GM21528 (cell line): Measurements from ENCODE around the gene RPS6KA2.

Source experiments
- ATAC-seq: cut with Tn5 transposase; IDR thresholded peaks from one replicate; pipeline ENCODE4 v1.9.1; 2021; ENCODE audit warnings: mild to moderate bottlenecking, moderate library complexity; ENCODE audit not compliant: unreplicated experiment, low FRiP score

RPS6KA2 gene

GRCh38 chr6:166460473-166461437 is 166.3 kb downstream of the RPS6KA2 start:
- no peak for ATAC-seq

GRCh38 chr6:166459906-166460305 is 167.1 kb downstream of the RPS6KA2 start:
- no peak for ATAC-seq

- no peak for ATAC-seq
Measured at GRCh38 chr6:166459272-166459671, 167.8 kb downstream of the RPS6KA2 start.

DNA sequence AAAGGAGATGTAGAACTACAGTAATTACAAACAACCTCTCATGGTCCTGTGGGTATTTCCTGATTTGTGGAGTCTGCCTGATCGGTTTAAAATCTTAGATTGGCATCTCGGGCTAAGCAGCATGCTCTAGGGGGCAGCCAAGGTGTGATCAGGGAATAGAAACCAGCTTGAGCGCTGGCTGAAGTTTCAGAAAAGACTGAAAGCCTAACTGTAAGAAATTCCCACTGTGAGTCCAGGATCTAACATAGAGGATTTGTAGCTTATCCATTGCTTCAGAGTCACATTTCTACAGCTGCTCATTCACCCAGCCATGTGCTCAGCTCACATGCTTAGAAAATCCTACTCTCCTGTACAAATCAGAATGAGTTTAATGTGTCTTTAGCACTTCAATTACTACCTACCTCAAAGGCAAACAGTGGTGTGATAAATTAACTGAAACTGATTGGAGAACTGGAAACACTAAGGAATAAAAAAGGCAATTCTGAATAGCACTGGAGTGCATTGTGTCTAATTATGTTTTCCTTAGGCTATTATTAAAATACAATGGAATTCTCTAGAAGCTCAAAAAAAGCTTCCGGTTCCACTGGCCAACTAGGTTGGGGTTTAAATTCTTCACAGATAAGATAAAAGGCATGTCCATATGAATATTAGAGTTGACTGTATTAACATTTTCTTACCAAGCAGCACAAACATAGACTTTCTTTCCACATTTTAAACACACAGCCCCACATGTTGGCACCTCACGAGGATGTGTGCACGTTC is 170.5 kb downstream of the RPS6KA2 start:
- no peak for ATAC-seq

DNA sequence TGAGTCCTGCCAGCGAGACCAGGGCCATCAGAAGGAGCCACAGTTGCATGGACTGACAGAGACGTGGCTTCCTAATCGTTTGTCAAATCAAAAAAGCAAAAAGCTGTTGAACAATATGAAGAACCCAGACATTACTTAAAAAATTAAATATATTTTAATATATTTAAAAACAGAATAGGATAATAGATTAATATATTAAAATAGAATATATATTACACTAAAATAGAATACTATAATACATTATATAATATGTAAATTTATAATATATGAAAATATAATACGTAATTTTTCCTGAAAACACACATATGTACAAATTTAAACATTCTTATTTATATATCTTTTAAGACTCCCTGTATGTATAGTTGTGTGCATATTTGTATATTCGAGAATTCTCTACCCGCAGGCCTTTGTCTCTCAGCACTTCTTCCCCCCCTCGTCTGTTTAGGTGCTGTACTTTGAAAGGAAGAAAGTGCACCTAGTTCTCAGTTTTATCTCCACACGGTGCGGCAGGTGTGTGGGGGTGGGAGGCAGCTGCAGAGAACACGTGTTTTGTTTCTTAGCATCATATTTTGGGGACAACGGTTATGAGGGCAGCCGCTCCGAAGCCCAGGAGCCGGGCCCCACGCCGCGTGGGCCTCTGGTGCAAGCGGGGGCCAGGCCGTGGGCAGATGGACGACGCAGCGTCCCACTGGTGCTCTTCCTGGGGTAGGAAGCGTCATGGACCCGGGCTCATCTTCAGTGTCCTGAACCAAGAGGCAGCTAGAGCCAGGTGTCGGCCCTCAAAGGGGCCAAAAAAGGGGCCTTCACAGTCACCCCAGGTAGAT is 172.1 kb downstream of the RPS6KA2 start:
- ATAC-seq, result no peak

DNA sequence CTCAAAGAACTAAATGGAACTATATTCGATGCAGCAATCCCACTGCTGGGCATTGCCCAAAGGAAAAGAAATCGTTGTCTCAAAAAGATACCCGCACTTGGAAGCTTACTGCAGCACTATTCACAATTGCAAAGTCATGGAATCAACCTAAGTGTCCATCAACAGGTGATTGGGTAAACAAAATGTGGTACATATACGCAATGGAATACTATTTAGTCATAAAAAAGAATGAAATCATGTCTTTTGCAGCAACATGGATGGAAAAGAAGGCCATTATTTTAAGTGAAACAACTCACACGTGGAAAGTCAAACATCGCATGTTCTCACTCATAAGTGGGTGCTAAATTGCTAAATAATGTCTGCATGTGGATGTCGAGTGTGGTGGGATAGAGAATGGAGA is 173.4 kb downstream of the RPS6KA2 start:
- ATAC-seq, result no peak

- ATAC-seq, result no peak
Measured at GRCh38 chr6:166450167-166450873, 176.7 kb downstream of the RPS6KA2 start.

DNA sequence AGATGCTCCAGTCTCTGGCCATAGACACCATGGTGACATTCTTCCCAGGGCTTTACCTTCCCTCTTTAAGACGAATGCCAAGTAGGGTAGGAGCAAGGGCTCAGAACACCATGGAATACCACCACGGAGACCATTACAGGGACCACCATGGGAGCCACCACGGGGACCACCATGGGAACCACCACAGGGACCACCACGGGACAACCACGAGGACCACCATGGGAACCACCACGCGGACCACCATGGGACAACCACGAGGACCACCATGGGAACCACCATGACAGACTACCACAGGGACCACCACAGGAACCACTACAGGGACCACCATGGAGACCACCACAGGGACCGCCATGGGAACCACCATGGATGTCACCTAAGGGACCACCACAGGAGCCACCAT is 177.4 kb downstream of the RPS6KA2 start:
- ATAC-seq, result no peak

DNA sequence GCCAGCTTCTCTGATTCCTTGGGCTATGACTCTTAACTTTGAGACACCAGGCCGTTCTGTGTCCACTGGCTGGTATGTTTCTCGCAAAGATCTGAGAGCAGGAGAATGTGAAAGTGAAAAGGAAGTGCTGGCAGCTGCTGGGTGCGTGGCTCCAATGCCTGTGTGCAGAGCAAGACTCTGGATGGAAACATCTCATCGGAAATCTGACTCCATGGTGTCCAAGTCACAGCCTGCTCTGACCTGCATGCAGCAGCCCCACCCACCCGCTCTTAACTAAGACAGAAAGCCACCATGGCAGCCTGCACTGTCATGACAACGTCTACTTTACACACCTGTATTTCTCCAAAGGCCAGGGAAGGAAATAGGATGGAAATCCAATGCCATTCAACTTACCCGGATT is 178.0 kb downstream of the RPS6KA2 start:
- ATAC-seq, result no peak

DNA sequence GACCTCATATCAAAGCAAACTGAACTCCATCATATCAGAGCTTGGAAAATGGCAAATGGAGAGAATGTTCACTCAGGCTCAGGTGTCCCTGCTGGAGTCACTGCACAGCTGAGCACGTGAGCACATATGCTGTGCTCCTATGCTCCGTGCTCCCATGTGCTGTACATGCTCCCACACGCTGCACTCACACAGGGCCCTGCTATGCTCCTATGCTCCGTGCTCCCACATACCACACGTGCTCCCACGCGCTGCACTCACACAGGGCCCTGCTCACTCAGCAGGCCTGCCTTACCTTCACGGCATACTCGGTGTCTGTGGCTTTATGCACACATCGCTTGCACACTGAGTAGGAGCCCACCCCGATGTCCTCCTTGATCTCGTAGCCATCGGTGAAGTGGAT is 178.6 kb downstream of the RPS6KA2 start:
- ATAC-seq, result no peak

DNA sequence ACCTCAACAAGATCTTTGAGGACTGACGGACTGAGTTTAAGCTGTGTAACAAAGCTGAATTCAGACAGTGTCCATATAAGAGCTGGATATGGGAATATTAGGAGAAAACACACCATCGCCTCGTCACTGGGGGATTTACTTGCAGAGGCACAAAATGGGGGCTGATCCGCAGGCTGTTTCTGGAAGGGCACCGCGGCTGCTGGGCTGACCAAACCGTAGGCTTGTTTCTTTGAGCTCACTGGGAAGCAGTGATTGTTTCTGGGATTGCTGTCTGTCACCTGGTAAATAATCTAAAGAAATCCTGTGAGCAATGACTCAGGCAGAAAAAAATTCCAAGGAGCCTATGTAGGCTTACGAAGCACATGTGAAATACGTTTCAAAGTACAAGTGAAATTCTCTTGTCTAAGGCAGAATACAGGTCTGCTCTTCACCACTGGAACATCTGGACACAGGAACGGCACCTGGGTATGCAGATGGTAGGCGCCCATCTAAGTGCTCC is 180.4 kb downstream of the RPS6KA2 start:
- ATAC-seq, result no peak

- ATAC-seq, result no peak
Measured at GRCh38 chr6:166446146-166446545, 180.9 kb downstream of the RPS6KA2 start.

GRCh38 chr6:166444446-166444845 is 182.6 kb downstream of the RPS6KA2 start:
- ATAC-seq, result no peak

GRCh38 chr6:166443166-166443565 is 183.9 kb downstream of the RPS6KA2 start:
- no peak for ATAC-seq

- ATAC-seq, result no peak
Measured at GRCh38 chr6:166442131-166442685, 184.8 kb downstream of the RPS6KA2 start.

DNA sequence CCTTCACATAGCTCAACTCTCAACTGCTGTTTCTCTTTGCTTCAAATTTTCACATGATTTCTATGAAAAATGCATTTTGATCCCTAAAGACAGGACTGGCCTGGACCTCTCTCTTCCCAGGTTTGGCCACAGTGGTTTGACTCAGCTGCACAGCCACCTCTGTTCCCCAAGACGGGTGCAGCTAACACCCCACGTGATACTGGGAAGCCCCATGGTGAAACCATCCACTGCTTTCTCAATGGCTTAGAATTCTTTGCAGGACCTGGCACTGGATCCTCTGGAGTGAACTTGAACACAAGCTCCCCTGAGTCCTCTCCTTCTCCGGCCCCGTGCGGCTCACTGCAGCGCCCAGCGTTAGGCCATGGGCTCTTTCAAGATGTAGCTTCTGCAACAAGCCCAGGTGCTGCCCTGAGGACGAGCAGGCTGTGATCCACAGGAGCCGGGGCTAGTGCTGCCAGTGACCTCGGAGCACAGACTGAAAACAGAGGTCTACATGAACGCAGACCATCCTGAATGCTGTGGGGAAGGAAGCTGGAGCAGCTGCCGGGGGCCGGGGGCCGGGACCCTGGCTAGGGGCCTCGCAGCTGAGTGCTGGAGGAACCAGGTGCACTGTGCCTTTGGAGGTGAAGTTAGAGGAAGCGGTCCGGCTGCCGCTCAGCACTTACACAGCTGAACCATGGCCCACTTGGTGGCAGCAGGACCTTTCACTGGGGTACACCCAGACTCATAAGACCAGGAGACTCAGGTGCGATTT is 185.5 kb downstream of the RPS6KA2 start:
- no peak for ATAC-seq

DNA sequence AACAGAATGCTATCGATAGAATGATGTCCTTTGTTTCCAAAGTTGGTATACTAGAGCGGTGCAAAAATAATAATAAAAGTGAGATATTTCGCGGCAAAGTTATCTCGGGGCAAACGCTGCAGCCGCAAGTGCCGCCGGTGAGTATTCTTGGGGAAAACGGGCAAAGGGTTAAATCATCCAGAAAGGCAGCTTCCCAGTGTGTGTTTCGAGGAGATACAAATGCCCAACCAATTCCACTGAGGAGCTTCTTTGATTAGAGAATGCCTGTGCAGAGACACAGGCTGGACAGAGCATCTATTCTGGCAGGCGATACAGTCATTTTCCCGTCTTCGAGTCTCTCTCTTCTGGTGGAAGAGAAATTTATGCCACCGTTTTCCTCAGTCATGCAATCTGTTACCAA is 186.3 kb downstream of the RPS6KA2 start:
- ATAC-seq, result no peak

DNA sequence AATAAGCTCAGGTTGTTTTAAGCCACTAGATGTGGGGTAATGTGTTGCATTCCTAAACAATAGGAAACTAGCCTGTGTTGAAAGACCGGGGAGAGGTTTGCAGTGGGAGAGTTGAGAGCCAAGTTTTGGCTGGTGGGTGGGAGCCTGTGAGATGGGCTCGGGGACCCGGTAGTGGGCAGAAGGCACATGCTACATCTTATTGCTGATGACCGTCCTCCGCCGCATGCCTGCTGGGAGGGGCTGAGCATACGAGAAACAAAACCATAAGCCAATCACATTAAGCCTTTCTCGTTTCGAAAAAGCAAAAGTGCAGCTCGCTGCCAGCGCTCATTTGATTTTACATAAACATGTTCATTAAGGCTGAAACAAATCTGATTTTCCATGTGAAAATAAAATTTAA is 186.9 kb downstream of the RPS6KA2 start:
- ATAC-seq, result no peak
